HEK293 (cell line): ENCODE results near the gene CPTP.

Experiments used
- BCL6B ChIP-seq: fragments of 450-650 bp; formaldehyde crosslinking; IDR thresholded peaks from 2 replicates; pipeline ENCODE4 v1.5.1; 2017; ENCODE audit warnings: missing biosample characterization, missing genetic modification characterization
- CTCF ChIP-seq: fragments of 450-650 bp; formaldehyde crosslinking; IDR thresholded peaks from 2 replicates; pipeline ENCODE4 v1.5.1; 2016; ENCODE audit warnings: missing biosample characterization, missing genetic modification characterization
- KLF10 ChIP-seq: fragments of 450-650 bp; IDR thresholded peaks from 2 replicates; pipeline ENCODE4 v1.5.1; 2018; ENCODE audit warnings: missing biosample characterization, mild to moderate bottlenecking, missing genetic modification characterization
- OVOL3 ChIP-seq: fragments of 450-650 bp; formaldehyde crosslinking; IDR thresholded peaks from 2 replicates; pipeline ENCODE4 v1.5.1; 2016; ENCODE audit warnings: missing biosample characterization, missing genetic modification characterization
- PRDM4 ChIP-seq: fragments of 450-650 bp; formaldehyde crosslinking; IDR thresholded peaks from 2 replicates; pipeline ENCODE4 v1.5.1; 2017; ENCODE audit warnings: missing biosample characterization, missing genetic modification characterization
- SP7 ChIP-seq: fragments of 450-650 bp; formaldehyde crosslinking; IDR thresholded peaks from 2 replicates; pipeline ENCODE4 v1.5.1; 2016; ENCODE audit warnings: missing biosample characterization, missing genetic modification characterization
- WT1 ChIP-seq: fragments of 450-650 bp; formaldehyde crosslinking; IDR thresholded peaks from 2 replicates; pipeline ENCODE4 v1.5.1; 2016; ENCODE audit warnings: missing biosample characterization, missing genetic modification characterization
- ZBTB1 ChIP-seq: fragments of 450-650 bp; formaldehyde crosslinking; IDR thresholded peaks from 2 replicates; pipeline ENCODE4 v1.5.1; 2016; ENCODE audit warnings: missing biosample characterization, missing genetic modification characterization
- ZBTB20 ChIP-seq: fragments of 450-650 bp; formaldehyde crosslinking; IDR thresholded peaks from 2 replicates; pipeline ENCODE4 v1.5.1; 2016; ENCODE audit warnings: missing biosample characterization, missing genetic modification characterization
- ZBTB26 ChIP-seq: fragments of 450-650 bp; formaldehyde crosslinking; optimal IDR thresholded peaks from 2 replicates; pipeline ENCODE3; 2016; ENCODE audit warnings: missing biosample characterization, mild to moderate bottlenecking, missing genetic modification characterization
- ZNF157 ChIP-seq: fragments of 450-650 bp; formaldehyde crosslinking; IDR thresholded peaks from 2 replicates; pipeline ENCODE4 v1.5.1; 2016; ENCODE audit warnings: missing biosample characterization, missing genetic modification characterization
- ZNF174 ChIP-seq: fragments of 450-650 bp; formaldehyde crosslinking; IDR thresholded peaks from 2 replicates; pipeline ENCODE4 v1.5.0; 2017; ENCODE audit warnings: missing biosample characterization, mild to moderate bottlenecking, missing genetic modification characterization
- ZNF214 ChIP-seq: fragments of 450-650 bp; formaldehyde crosslinking; IDR thresholded peaks from 2 replicates; pipeline ENCODE4 v1.5.1; 2017; ENCODE audit warnings: missing biosample characterization, mild to moderate bottlenecking, missing genetic modification characterization, borderline replicate concordance
- ZNF266 ChIP-seq: fragments of 450-650 bp; formaldehyde crosslinking; IDR thresholded peaks from 2 replicates; pipeline ENCODE4 v1.5.1; 2016; ENCODE audit warnings: missing biosample characterization, missing genetic modification characterization, low read depth
- ZNF354C ChIP-seq: fragments of 450-650 bp; formaldehyde crosslinking; IDR thresholded peaks from 2 replicates; pipeline ENCODE4 v1.5.1; 2016; ENCODE audit warnings: missing biosample characterization, missing genetic modification characterization, low read depth, borderline replicate concordance
- ZNF37A ChIP-seq: fragments of 450-650 bp; IDR thresholded peaks from 2 replicates; pipeline ENCODE4 v1.5.1; 2018; ENCODE audit warnings: missing biosample characterization, missing genetic modification characterization
- ZNF423 ChIP-seq: fragments of 450-650 bp; formaldehyde crosslinking; IDR thresholded peaks from 2 replicates; pipeline ENCODE4 v1.5.1; 2016; ENCODE audit warnings: missing biosample characterization, missing genetic modification characterization
- ZNF510 ChIP-seq: fragments of 450-650 bp; formaldehyde crosslinking; IDR thresholded peaks from 2 replicates; pipeline ENCODE4 v1.5.1; 2018; ENCODE audit warnings: mild to moderate bottlenecking, missing genetic modification characterization, missing biosample characterization; ENCODE audit not compliant: insufficient replicate concordance
- ZNF529 ChIP-seq: fragments of 450-650 bp; formaldehyde crosslinking; IDR thresholded peaks from 2 replicates; pipeline ENCODE4 v1.5.1; 2017; ENCODE audit warnings: missing genetic modification characterization, missing biosample characterization; ENCODE audit not compliant: insufficient replicate concordance
- ZNF560 ChIP-seq: fragments of 450-650 bp; formaldehyde crosslinking; IDR thresholded peaks from 2 replicates; pipeline ENCODE4 v1.5.1; 2017; ENCODE audit warnings: missing biosample characterization, missing genetic modification characterization, borderline replicate concordance
- ZNF561 ChIP-seq: fragments of 450-650 bp; IDR thresholded peaks from 2 replicates; pipeline ENCODE4 v1.5.1; 2018; ENCODE audit warnings: missing biosample characterization, missing genetic modification characterization, borderline replicate concordance
- ZNF600 ChIP-seq: fragments of 450-650 bp; formaldehyde crosslinking; IDR thresholded peaks from 2 replicates; pipeline ENCODE4 v1.5.1; 2016; ENCODE audit warnings: missing biosample characterization, missing genetic modification characterization
- ZNF664 ChIP-seq: fragments of 450-650 bp; formaldehyde crosslinking; IDR thresholded peaks from 2 replicates; pipeline ENCODE4 v1.5.1; 2016; ENCODE audit warnings: missing biosample characterization, missing genetic modification characterization
- ZNF692 ChIP-seq: fragments of 450-650 bp; formaldehyde crosslinking; IDR thresholded peaks from 2 replicates; pipeline ENCODE4 v1.5.1; 2016; ENCODE audit warnings: missing biosample characterization, missing genetic modification characterization
- ZNF792 ChIP-seq: fragments of 450-650 bp; formaldehyde crosslinking; IDR thresholded peaks from 2 replicates; pipeline ENCODE4 v1.5.1; 2016; ENCODE audit warnings: missing biosample characterization, missing genetic modification characterization
- ZNF837 ChIP-seq: fragments of 450-650 bp; formaldehyde crosslinking; IDR thresholded peaks from 2 replicates; pipeline ENCODE4 v1.5.1; 2016; ENCODE audit warnings: missing biosample characterization, missing genetic modification characterization
- ZSCAN18 ChIP-seq: fragments of 450-650 bp; formaldehyde crosslinking; IDR thresholded peaks from 2 replicates; pipeline ENCODE4 v1.5.1; 2016; ENCODE audit warnings: missing biosample characterization, missing genetic modification characterization
- ZSCAN4 ChIP-seq: fragments of 450-650 bp; formaldehyde crosslinking; IDR thresholded peaks from 2 replicates; pipeline ENCODE4 v1.5.1; 2017; ENCODE audit warnings: missing biosample characterization, missing genetic modification characterization

Gene CPTP

GRCh38 chr1:1374929-1375662 lies 50.5 kb downstream of the CPTP start, which contains the start of gene AURKAIP1 (continued):
- TF ChIP-seq BCL6B (tag by site-specific recombination) (peak; percentile 15; the same call in 1 of the 2 replicates), CTCF (peak; percentile 99), ZBTB20 (tag by site-specific recombination) (peak; percentile 82), ZNF37A (no peak), ZNF560 (tag by site-specific recombination) (no peak), ZNF354C (no peak), WT1 (tag by site-specific recombination) (peak; percentile 60; the same call in 1 of the 2 replicates), ZNF561 (peak; percentile 100), ZNF600 (tag by site-specific recombination) (peak; percentile 84), ZNF792 (tag by site-specific recombination) (no peak; the same call in 1 of the 2 replicates), SP7 (peak; percentile 97), ZNF157 (0 out of 2 replicates have a peak, but pooled peaks have one; percentile 27), PRDM4 (tag by site-specific recombination) (peak; percentile 85), OVOL3 (tag by site-specific recombination) (peak; percentile 91), ZNF837 (no peak), ZBTB26 (tag by site-specific recombination) (peak; percentile 87), ZNF510 (no peak), ZNF692 (tag by site-specific recombination) (peak; percentile 96), ZNF266 (tag by site-specific recombination) (0 out of 2 replicates have a peak, but pooled peaks have one; percentile 17), ZNF174 (tag by site-specific recombination) (no peak), ZNF423 (tag by site-specific recombination) (no peak), ZSCAN18 (tag by site-specific recombination) (0 out of 2 replicates have a peak, but pooled peaks have one; percentile 59), ZSCAN4 (tag by site-specific recombination) (peak; percentile 78), KLF10 (tag by site-specific recombination) (peak; percentile 90), ZNF214 (tag by site-specific recombination) (no peak), ZNF664 (tag by site-specific recombination) (peak; percentile 58; the same call in 1 of the 2 replicates), ZNF529 (no peak), ZBTB1 (peak; percentile 96)
